SK-N-SH treated with all-trans-retinoic acid at 6 μM for 48 hours (cell line): ENCODE data around the gene SGSM1.

Experiments
- ARNTL ChIP-seq: fragments of 450-650 bp; formaldehyde crosslinking; IDR thresholded peaks from 2 replicates; pipeline ENCODE4 v1.5.0; 2020; ENCODE audit warnings: low read depth, mild to moderate bottlenecking, moderate library complexity, borderline replicate concordance
- POU6F1 ChIP-seq: fragments of 250-450 bp; sonication (Bioruptor Pico); IDR thresholded peaks from 2 replicates; pipeline ENCODE4 v1.8.0; 2021; ENCODE audit warnings: low read depth, mild to moderate bottlenecking, moderate library complexity, borderline replicate concordance
- TOX ChIP-seq: fragments of 250-450 bp; sonication (Bioruptor Pico); IDR thresholded peaks from 2 replicates; pipeline ENCODE4 v1.8.0; 2021; ENCODE audit warnings: mild to moderate bottlenecking, moderate library complexity, borderline replicate concordance
- ZFP3 ChIP-seq: fragments of 250-450 bp; sonication (Bioruptor Pico); IDR thresholded peaks from 2 replicates; pipeline ENCODE4 v1.5.0; 2020; ENCODE audit warnings: mild to moderate bottlenecking, moderate library complexity
- ZFP30 ChIP-seq: fragments of 450-650 bp; formaldehyde crosslinking; IDR thresholded peaks from 2 replicates; pipeline ENCODE4 v1.5.0; 2022; ENCODE audit warnings: mild to moderate bottlenecking, moderate library complexity
- ZNF565 ChIP-seq: fragments of 450-650 bp; formaldehyde crosslinking; conservative IDR thresholded peaks from 2 replicates; pipeline ENCODE4 v1.5.0; 2020; ENCODE audit warnings: low read depth, mild to moderate bottlenecking, moderate library complexity
- TF ChIP-seq, protein P1 (sequence below): fragments of 250-450 bp; sonication (Bioruptor Pico); IDR thresholded peaks from 2 replicates; pipeline ENCODE4 v1.8.0; 2020; ENCODE audit warnings: mild to moderate bottlenecking, moderate library complexity, borderline replicate concordance
- TF ChIP-seq, protein P2 (sequence below): fragments of 250-450 bp; sonication (Bioruptor Pico); IDR thresholded peaks from 2 replicates; pipeline ENCODE4 v1.5.1; 2021; ENCODE audit warnings: mild to moderate bottlenecking, moderate library complexity

GRCh38 chr22:24796860-24797259 lies 9.2 kb upstream of the SGSM1 start:
- TF ChIP-seq ZFP3 (CRISPR knock-in tag) (no peak), ZFP30 (CRISPR knock-in tag) (no peak), POU6F1 (CRISPR knock-in tag) (no peak), ARNTL (CRISPR knock-in tag) (no peak), ZNF565 (CRISPR knock-in tag) (no peak), TOX (CRISPR knock-in tag) (no peak)
- TF ChIP-seq, protein P1, sequence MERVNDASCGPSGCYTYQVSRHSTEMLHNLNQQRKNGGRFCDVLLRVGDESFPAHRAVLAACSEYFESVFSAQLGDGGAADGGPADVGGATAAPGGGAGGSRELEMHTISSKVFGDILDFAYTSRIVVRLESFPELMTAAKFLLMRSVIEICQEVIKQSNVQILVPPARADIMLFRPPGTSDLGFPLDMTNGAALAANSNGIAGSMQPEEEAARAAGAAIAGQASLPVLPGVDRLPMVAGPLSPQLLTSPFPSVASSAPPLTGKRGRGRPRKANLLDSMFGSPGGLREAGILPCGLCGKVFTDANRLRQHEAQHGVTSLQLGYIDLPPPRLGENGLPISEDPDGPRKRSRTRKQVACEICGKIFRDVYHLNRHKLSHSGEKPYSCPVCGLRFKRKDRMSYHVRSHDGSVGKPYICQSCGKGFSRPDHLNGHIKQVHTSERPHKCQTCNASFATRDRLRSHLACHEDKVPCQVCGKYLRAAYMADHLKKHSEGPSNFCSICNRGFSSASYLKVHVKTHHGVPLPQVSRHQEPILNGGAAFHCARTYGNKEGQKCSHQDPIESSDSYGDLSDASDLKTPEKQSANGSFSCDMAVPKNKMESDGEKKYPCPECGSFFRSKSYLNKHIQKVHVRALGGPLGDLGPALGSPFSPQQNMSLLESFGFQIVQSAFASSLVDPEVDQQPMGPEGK (CRISPR knock-in tag), result no peak
- TF ChIP-seq, protein P2, sequence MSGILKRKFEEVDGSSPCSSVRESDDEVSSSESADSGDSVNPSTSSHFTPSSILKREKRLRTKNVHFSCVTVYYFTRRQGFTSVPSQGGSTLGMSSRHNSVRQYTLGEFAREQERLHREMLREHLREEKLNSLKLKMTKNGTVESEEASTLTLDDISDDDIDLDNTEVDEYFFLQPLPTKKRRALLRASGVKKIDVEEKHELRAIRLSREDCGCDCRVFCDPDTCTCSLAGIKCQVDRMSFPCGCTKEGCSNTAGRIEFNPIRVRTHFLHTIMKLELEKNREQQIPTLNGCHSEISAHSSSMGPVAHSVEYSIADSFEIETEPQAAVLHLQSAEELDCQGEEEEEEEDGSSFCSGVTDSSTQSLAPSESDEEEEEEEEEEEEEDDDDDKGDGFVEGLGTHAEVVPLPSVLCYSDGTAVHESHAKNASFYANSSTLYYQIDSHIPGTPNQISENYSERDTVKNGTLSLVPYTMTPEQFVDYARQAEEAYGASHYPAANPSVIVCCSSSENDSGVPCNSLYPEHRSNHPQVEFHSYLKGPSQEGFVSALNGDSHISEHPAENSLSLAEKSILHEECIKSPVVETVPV (CRISPR knock-in tag), result no peak
